Nephron (organoid): ENCODE measurements around the gene NTF3.
"Not testable (repeated sequence)": the region's sequence is repeated elsewhere in the genome, so short reads cannot be mapped to it uniquely, and the experiment has no call there.

ENCODE experiments used
- H3K27ac Mint-ChIP-seq, 3 experiments: 2 replicates each; pipeline ENCODE4 v1.8.0; 2020; ENCODE audit warnings: mixed read lengths in 3 of 3, mild to moderate bottlenecking in 2 of 3, moderate library complexity in 1 of 3
- H3K27me3 Mint-ChIP-seq: 2 replicates; pipeline ENCODE4 v1.8.0; 2021; ENCODE audit warnings: low read depth, mild to moderate bottlenecking, moderate library complexity, mixed read lengths
- H3K36me3 Mint-ChIP-seq: 2 replicates; pipeline ENCODE4 v1.8.0; 2020; ENCODE audit warnings: low read depth, mixed read lengths
- H3K4me1 Mint-ChIP-seq: 2 replicates; pipeline ENCODE4 v1.8.0; 2020; ENCODE audit warnings: mixed read lengths
- H3K4me3 Mint-ChIP-seq, 3 experiments: 2 replicates each; pipeline ENCODE4 v1.8.0; 2020; ENCODE audit warnings: mild to moderate bottlenecking in 3 of 3, mixed read lengths in 3 of 3, moderate library complexity in 2 of 3
- H3K9me3 Mint-ChIP-seq: 2 replicates; pipeline ENCODE4 v1.8.0; 2020; ENCODE audit warnings: mixed read lengths
- CTCF ChIP-seq, 3 experiments: fragments of 200-600 bp; sonication (generic); IDR thresholded peaks; one replicate each; pipeline ENCODE4 v1.5.0; 2021; ENCODE audit warnings: antibody characterized with exemption in 3 of 3; ENCODE audit not compliant: unreplicated experiment in 3 of 3

NTF3 gene

GRCh38 chr12:5533368-5533767 is 101.5 kb downstream of the NTF3 start:
- no peak for TF ChIP-seq CTCF (IDR thresholded peaks at IDR 0.05; ENCODE audit: unreplicated experiment in 3 of 3)
- no peaks in the 10 kb centered on the region for H3K4me1 Mint-ChIP-seq
- peaks cover 6% of the 10 kb centered on the region for H3K27me3 Mint-ChIP-seq
- no peak overlapping the region for H3K4me3 Mint-ChIP-seq
- H3K27ac Mint-ChIP-seq = no peak overlapping the region
- H3K36me3 Mint-ChIP-seq = no peaks in the 10 kb centered on the region
- peaks cover 6% of the 10 kb centered on the region for H3K9me3 Mint-ChIP-seq

- H3K27ac Mint-ChIP-seq = no peak overlapping the region
- H3K9me3 Mint-ChIP-seq = peaks cover 11% of the 10 kb centered on the region
- no peak for TF ChIP-seq CTCF (IDR thresholded peaks at IDR 0.05; ENCODE audit: unreplicated experiment in 3 of 3)
- H3K4me1 Mint-ChIP-seq = no peaks in the 10 kb centered on the region
- no peaks in the 10 kb centered on the region for H3K36me3 Mint-ChIP-seq
- no peak overlapping the region for H3K4me3 Mint-ChIP-seq
- peaks cover 6% of the 10 kb centered on the region for H3K27me3 Mint-ChIP-seq
Measured at GRCh38 chr12:5534426-5535199, 102.7 kb downstream of the NTF3 start.

GRCh38 chr12:5535541-5535940 is 103.6 kb downstream of the NTF3 start:
- H3K4me1 Mint-ChIP-seq = no peaks in the 10 kb centered on the region
- no peak overlapping the region for H3K27ac Mint-ChIP-seq
- peaks cover 6% of the 10 kb centered on the region for H3K27me3 Mint-ChIP-seq
- no peak for TF ChIP-seq CTCF (IDR thresholded peaks at IDR 0.05; ENCODE audit: unreplicated experiment in 3 of 3)
- H3K9me3 Mint-ChIP-seq = peaks cover 11% of the 10 kb centered on the region
- H3K36me3 Mint-ChIP-seq = no peaks in the 10 kb centered on the region
- H3K4me3 Mint-ChIP-seq = no peak overlapping the region

GRCh38 chr12:5537026-5537615 is 105.2 kb downstream of the NTF3 start:
- not testable (repeated sequence) for H3K27me3 Mint-ChIP-seq, H3K4me1 Mint-ChIP-seq, H3K36me3 Mint-ChIP-seq, H3K4me3 Mint-ChIP-seq
- H3K9me3 Mint-ChIP-seq = peaks cover 19% of the 10 kb centered on the region
- H3K27ac Mint-ChIP-seq = peak overlapping the region in 1 of 3 experiments; percentile 42

- Mint-ChIP-seq H3K9me3 (peaks cover 24% of the 10 kb centered on the region), H3K27me3 (peaks cover 6% of the 10 kb centered on the region), H3K4me1 (no peaks in the 10 kb centered on the region), H3K27ac (no peak overlapping the region), H3K4me3 (no peak overlapping the region), H3K36me3 (no peaks in the 10 kb centered on the region)
- no peak for TF ChIP-seq CTCF (IDR thresholded peaks at IDR 0.05; ENCODE audit: unreplicated experiment in 3 of 3)
Measured at GRCh38 chr12:5537771-5538170, 105.9 kb downstream of the NTF3 start.
